Adipocyte (in vitro differentiated cells): ENCODE measurements around the gene PALS1.

ENCODE experiments used
- DNase-seq: peaks from one replicate; pipeline ENCODE4 v3.0.0-alpha.2; 2015; ENCODE audit warnings: low read depth
- H3K27me3 ChIP-seq: replicated peaks from 2 replicates; pipeline ENCODE4 v1.7.0; 2013; ENCODE audit warnings: mild to moderate bottlenecking, low read length, moderate library complexity; ENCODE audit not compliant: control insufficient read depth, insufficient read depth
- H3K36me3 ChIP-seq: 2 replicates; pipeline ENCODE4 v1.7.0; 2013; ENCODE audit warnings: low read length, mild to moderate bottlenecking, moderate library complexity; ENCODE audit not compliant: control insufficient read depth, insufficient read depth, severe bottlenecking
- H3K4me1 ChIP-seq: 2 replicates; pipeline ENCODE4 v1.7.0; 2013; ENCODE audit warnings: mild to moderate bottlenecking, low read length, moderate library complexity; ENCODE audit not compliant: control insufficient read depth, insufficient read depth
- H3K4me3 ChIP-seq: 2 replicates; pipeline ENCODE4 v1.7.0; 2013; ENCODE audit warnings: mild to moderate bottlenecking, low read length, moderate library complexity
- H3K9ac ChIP-seq: 2 replicates; pipeline ENCODE4 v1.7.0; 2013; ENCODE audit warnings: mild to moderate bottlenecking, low read length, moderate library complexity
- H3K9me3 ChIP-seq: 2 replicates; pipeline ENCODE4 v1.7.0; 2013; ENCODE audit warnings: mild to moderate bottlenecking, low read length, moderate library complexity; ENCODE audit not compliant: control insufficient read depth

Gene PALS1

DNA sequence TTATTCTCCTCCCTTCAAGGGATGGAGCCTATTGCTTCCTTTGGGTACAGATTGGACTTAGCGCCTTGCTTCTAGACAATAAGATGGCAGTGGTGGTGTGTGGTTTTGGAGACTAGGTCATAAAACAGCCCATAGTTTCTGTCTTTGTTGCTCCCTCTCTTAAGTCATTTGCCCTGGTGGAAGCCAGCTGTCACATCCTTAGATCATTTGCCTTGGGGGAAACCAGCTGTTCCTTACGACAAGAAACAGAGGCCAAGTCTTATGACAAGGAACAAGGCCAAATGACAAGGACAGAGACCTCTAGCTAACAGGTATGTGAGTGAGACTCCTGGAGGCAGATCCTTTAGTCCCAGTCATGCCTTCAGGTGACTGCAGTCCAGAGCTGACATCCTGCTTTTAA lies 9.2 kb upstream of the PALS1 start:
- DNase-seq = no peak
- no peak overlapping the region for H3K9ac ChIP-seq
- no peaks in the 10 kb centered on the region for H3K4me1 ChIP-seq
- no peaks in the 10 kb centered on the region for H3K9me3 ChIP-seq
- H3K4me3 ChIP-seq = no peak overlapping the region
- no peaks in the 10 kb centered on the region for H3K36me3 ChIP-seq
- H3K27me3 ChIP-seq = no peaks in the 10 kb centered on the region

DNA sequence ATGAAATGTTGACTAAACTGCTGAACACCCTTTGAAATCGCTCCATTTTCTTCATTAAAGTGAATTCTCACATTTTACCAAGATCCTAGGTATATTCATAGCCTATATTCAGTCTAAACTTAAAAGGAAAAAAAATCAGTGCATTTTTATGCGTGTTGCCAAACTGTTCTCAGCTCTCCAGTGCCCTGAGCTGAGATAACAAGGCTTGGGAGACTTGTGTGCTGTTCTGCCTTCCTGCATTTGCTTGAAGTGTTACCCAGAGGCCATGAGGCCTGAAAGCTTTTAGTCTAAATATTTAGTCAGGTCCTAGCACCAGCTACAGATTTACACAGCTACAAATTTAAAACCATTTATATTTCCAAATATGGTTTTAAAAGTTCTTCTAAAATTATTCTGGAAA lies 8.6 kb upstream of the PALS1 start:
- Histone ChIP-seq H3K36me3 (no peaks in the 10 kb centered on the region), H3K27me3 (no peaks in the 10 kb centered on the region), H3K9me3 (no peaks in the 10 kb centered on the region), H3K4me1 (no peaks in the 10 kb centered on the region), H3K9ac (no peak overlapping the region), H3K4me3 (no peak overlapping the region)
- no peak for DNase-seq

DNA sequence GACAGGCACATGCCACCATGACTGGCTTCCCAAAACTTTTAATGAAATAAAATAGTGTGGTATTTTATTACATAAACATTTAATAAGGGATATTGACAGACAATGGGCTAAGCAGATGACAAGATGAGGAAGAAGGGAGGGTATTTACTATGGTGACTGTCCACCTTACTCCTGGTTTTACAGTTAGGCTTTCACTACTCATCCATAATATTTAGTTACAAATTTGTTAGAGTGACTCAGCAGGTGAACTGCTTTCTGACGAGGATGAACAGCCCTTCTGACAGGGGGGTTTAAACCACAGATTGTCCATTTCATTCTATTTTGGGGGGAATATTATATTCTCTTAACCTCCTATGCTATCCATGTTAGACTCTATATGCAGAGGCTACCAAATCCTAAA lies 3.6 kb upstream of the PALS1 start:
- H3K9ac ChIP-seq = no peak overlapping the region
- DNase-seq = no peak

DNA sequence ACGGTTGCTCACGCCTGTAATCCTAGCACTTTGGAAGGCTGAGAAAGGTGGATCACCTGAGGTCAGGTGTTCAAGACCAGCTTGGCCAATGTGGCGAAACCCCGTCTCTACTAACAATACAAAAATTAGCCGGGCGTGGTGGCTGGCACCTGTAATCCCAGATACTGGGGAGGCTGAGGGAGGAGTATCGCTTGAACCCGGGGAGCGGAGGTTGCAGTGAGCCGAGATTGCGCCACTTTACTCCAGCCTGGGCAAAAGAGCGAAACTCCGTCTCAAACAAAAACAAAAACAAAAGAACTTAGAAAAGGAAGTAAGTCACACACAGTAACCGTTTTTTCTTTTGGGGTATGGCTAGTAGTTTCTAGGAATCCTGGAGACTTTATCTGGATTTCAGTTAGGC lies 1.7 kb upstream of the PALS1 start:
- Histone ChIP-seq H3K4me3 (no peak overlapping the region), H3K9ac (no peak overlapping the region), H3K36me3 (no peaks in the 10 kb centered on the region), H3K4me1 (peaks cover 14% of the 10 kb centered on the region), H3K9me3 (no peaks in the 10 kb centered on the region), H3K27me3 (no peaks in the 10 kb centered on the region)
- no peak for DNase-seq

More for the DNA sequence above, 3.6 kb upstream of the PALS1 start:
- no peaks in the 10 kb centered on the region for H3K9me3 ChIP-seq
- H3K36me3 ChIP-seq = no peaks in the 10 kb centered on the region
- no peaks in the 10 kb centered on the region for H3K27me3 ChIP-seq
- peaks cover 10% of the 10 kb centered on the region for H3K4me1 ChIP-seq
- H3K4me3 ChIP-seq = no peak overlapping the region

DNA sequence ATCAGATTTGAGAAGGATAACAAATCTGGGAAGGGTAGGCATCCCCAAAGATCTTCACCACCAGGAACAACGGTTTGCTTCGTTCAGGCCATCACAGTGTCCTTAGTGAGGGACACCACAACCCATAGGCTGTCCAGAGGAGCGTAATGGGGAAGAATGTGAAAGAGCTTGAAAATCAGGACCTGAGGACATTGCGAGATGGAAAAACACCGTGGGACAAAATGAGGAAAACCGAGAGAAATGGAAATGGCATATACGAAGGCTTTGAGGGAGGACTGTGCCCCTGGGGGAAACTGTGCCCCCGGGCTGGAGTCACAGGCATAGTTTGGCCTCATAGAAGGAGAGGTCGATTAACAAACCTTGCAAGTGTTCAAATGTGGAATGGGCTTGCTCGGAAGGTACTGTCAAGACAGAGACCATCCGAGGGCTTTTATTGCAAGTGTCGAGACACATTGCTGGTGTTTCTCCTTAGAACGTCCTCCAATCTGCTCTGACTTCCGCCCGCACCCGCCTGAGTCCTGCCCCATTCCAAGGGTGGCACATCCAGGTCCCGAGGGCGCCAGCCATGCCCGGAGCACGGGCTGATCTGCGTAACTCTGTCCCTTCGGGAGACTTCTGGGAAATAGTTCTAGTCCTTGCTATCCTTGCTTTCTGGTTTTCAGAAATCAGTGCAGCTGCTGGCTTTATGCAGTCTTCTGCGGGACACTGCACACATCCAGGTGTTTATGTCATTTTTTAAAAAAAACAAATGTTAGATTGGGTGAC lies 885 bp upstream of the PALS1 start:
- Histone ChIP-seq H3K4me1 (peaks cover 14% of the 10 kb centered on the region), H3K9ac (peak overlapping the region; percentile 95), H3K9me3 (no peaks in the 10 kb centered on the region), H3K4me3 (peak overlapping the region; percentile 91), H3K27me3 (no peaks in the 10 kb centered on the region), H3K36me3 (no peaks in the 10 kb centered on the region)
- DNase-seq = peak; percentile 70

DNA sequence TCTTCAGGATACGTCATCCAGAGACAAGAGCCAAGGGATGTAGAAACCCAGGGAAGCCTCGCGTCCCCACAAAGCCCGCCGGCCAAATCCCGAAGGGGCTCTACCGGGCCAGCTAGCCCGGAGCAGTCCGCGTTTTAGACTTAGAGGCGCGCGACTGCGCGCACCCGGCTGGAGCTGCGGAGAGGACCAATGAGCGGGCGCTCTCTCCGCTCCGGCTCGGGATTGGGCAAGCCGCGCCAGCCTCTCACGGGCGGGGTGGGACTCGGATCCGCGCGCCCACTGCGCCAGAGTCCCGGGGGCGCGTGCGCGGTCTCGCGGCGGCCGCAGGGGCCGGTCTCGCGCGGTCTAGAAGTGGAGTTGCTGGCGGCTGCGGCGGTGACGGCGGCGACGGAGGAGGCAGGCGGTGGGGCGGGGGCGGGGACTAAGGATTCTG lies 241 bp upstream of the PALS1 start:
- H3K36me3 ChIP-seq = no peaks in the 10 kb centered on the region
- no peaks in the 10 kb centered on the region for H3K27me3 ChIP-seq
- peak; percentile 99 for DNase-seq
- H3K4me1 ChIP-seq = peaks cover 14% of the 10 kb centered on the region
- peak overlapping the region; percentile 93 for H3K4me3 ChIP-seq
- H3K9me3 ChIP-seq = no peaks in the 10 kb centered on the region
- H3K9ac ChIP-seq = peak overlapping the region; percentile 95

DNA sequence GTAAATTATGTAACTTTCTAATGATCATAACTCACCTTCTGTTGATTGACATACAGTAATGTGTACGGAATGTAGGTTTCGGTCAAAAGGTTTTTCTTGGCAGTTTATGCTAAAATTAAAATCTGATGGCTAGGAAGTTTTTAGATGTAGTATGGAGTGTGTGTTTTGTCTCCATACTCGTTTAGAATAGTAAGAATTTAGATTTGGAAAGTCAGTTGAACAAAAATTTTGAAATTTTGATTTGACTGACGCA lies 859 bp downstream of the PALS1 start:
- no peaks in the 10 kb centered on the region for H3K36me3 ChIP-seq
- H3K9me3 ChIP-seq = no peaks in the 10 kb centered on the region
- H3K9ac ChIP-seq = peak overlapping the region; percentile 95
- no peak for DNase-seq
- H3K4me3 ChIP-seq = peak overlapping the region; percentile 93
- H3K27me3 ChIP-seq = no peaks in the 10 kb centered on the region
- H3K4me1 ChIP-seq = peaks cover 14% of the 10 kb centered on the region

DNA sequence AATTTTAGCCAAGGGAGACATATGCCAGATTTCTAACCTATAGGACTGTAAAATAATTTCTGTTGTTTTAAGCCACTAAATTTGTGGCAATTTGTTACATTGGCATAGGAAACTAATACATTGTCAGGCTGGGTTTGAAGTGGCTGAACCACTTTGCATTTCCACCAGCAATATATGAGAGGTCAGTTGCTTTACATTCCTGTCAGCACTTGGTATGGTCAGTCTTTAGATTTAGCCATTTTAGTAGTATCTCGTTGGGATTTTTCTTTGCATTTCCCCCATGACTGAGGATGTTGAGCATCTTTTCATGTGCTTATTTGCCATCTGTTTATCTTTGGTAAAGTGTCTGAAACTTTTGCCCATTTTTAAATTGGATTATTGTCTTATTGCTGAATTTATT lies 3.9 kb downstream of the PALS1 start:
- Histone ChIP-seq H3K4me3 (no peak overlapping the region), H3K9ac (no peak overlapping the region), H3K9me3 (no peaks in the 10 kb centered on the region), H3K27me3 (no peaks in the 10 kb centered on the region), H3K4me1 (peaks cover 21% of the 10 kb centered on the region), H3K36me3 (no peaks in the 10 kb centered on the region)
- no peak for DNase-seq

DNA sequence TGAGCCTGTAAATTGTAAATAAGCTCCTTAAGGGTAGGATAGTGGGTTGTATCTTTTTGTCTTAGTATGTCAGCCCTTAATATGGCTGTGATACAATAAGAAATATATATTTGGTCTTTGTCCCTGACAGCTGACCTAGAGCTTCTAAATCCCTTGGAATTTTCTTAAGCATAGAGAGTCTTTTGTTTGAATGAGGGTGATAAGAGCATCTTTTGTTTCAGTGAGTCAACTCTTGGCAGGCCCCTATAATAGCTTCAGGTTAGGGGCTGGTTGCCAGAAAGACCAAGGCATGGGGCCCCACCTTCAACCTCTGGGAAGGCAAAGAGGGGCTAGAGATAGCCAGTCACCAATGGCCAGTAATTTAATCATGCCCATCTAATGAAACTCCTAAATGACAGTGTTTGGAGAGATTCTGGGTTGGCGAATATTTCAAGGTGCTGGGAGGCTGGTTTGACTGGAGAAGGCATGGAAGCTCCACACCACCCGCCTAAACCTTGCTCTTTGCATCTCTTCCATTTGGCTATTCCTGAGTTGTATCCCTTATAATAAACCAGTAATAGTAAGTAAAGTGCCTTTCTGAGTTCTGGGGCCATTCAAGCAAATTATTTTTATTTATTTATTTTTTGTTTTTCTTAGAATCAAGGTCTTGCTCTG lies 10.5 kb downstream of the PALS1 start:
- no peak overlapping the region for H3K4me3 ChIP-seq
- peaks cover 16% of the 10 kb centered on the region for H3K4me1 ChIP-seq
- H3K27me3 ChIP-seq = no peaks in the 10 kb centered on the region
- no peaks in the 10 kb centered on the region for H3K36me3 ChIP-seq
- no peak overlapping the region for H3K9ac ChIP-seq
- H3K9me3 ChIP-seq = no peaks in the 10 kb centered on the region
- DNase-seq = no peak

DNA sequence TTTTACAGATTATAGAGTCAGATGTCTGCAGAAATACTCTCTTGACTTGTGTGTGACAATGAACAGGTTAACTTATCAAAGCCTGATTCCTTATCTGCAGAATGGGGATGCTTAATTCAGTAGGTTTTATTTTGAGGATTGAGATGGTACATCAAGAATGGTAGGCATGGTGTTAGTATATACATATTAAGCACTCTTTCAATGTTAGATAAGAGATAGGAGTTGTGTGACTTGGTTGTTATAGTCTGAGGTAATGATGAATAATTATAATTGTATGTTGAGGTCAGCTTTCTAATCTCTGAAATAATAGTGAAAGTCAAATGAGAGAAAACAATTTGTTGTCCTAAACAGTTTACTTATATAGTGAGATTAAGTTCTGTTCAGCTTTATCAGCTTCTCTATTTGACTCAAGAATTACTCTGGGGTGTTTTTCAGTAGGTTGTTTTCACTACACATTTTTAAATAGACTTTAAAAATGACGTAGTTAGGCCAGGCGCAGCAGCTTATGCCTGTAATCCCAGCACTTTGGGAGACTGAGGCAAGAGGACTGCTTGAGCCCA lies 11.9 kb downstream of the PALS1 start:
- no peaks in the 10 kb centered on the region for H3K27me3 ChIP-seq
- no peak overlapping the region for H3K4me3 ChIP-seq
- no peaks in the 10 kb centered on the region for H3K36me3 ChIP-seq
- DNase-seq = no peak
- H3K4me1 ChIP-seq = peaks cover 9% of the 10 kb centered on the region
- no peak overlapping the region for H3K9ac ChIP-seq
- no peaks in the 10 kb centered on the region for H3K9me3 ChIP-seq

DNA sequence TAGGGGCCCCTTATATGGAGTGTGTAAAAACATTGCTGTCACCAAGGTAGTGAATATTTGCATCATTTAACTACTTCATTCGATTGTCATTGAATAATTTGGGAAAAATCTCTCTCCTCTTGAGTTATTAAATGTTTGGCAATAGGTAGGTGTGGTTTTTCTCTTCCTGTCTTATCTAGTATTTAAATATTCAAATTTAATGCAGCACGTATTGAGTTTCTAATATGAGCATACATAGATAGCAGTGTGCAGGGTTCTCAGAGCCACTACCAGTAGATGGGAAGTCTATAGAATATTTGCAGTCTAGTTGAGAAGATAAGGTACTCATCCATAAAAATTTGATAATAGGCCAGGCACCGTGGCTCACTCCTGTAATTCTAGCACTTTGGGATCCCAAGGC lies 16.7 kb downstream of the PALS1 start:
- H3K9ac ChIP-seq = no peak overlapping the region
- no peaks in the 10 kb centered on the region for H3K27me3 ChIP-seq
- peaks cover 6% of the 10 kb centered on the region for H3K4me1 ChIP-seq
- H3K9me3 ChIP-seq = no peaks in the 10 kb centered on the region
- no peak overlapping the region for H3K4me3 ChIP-seq
- no peaks in the 10 kb centered on the region for H3K36me3 ChIP-seq
- DNase-seq = no peak
